ENCODE measurements around the gene PHLDA3.
"Not testable (repeated sequence)": the region's sequence is repeated elsewhere in the genome, so short reads cannot be mapped to it uniquely, and the experiment has no call there.

PHLDA3 gene

GRCh38 chr1:201488830-201489589 lies 20.0 kb upstream of the PHLDA3 start:
- in situ Hi-C loops (cut with MboI; ENCODE audit: low sequenced_read_pairs), result no loop called here

- in situ Hi-C loops (cut with MboI; ENCODE audit: low sequenced_read_pairs), result no loop called here
These were observed 18.8 kb upstream of the PHLDA3 start for GRCh38 chr1:201487742-201488141.

GRCh38 chr1:201486187-201486586 lies 17.2 kb upstream of the PHLDA3 start:
- in situ Hi-C loops (cut with MboI; ENCODE audit: low sequenced_read_pairs), result no loop called here

- in situ Hi-C loops (cut with MboI; ENCODE audit: low sequenced_read_pairs), result no loop called here
These were observed 16.3 kb upstream of the PHLDA3 start for GRCh38 chr1:201485184-201485774.

GRCh38 chr1:201483373-201483949 lies 14.5 kb upstream of the PHLDA3 start:
- in situ Hi-C loops (cut with MboI; ENCODE audit: low sequenced_read_pairs), result no loop called here

GRCh38 chr1:201482755-201483154 lies 13.8 kb upstream of the PHLDA3 start:
- in situ Hi-C loops (cut with MboI; ENCODE audit: low sequenced_read_pairs), result no loop called here

- in situ Hi-C loops (cut with MboI; ENCODE audit: low sequenced_read_pairs), result no loop called here
These were observed 12.9 kb upstream of the PHLDA3 start for GRCh38 chr1:201481761-201482493.

GRCh38 chr1:201481004-201481380 lies 12.0 kb upstream of the PHLDA3 start:
- in situ Hi-C loops (cut with MboI; ENCODE audit: low sequenced_read_pairs), result no loop called here

- in situ Hi-C loops (cut with MboI; ENCODE audit: low sequenced_read_pairs), result no loop called here
These were observed 11.4 kb upstream of the PHLDA3 start for GRCh38 chr1:201480231-201481003.

- in situ Hi-C loops (cut with MboI; ENCODE audit: low sequenced_read_pairs), result no loop called here
These were observed 10.3 kb upstream of the PHLDA3 start for GRCh38 chr1:201479201-201479730.

- in situ Hi-C loops (cut with MboI; ENCODE audit: low sequenced_read_pairs), result not testable (repeated sequence)
These were observed 9.7 kb upstream of the PHLDA3 start for GRCh38 chr1:201478666-201479065.

- in situ Hi-C loops (cut with MboI; ENCODE audit: low sequenced_read_pairs), result no loop called here
These were observed 7.8 kb upstream of the PHLDA3 start for GRCh38 chr1:201476670-201477344.

GRCh38 chr1:201475915-201476669 lies 7.1 kb upstream of the PHLDA3 start:
- in situ Hi-C loops (cut with MboI; ENCODE audit: low sequenced_read_pairs), result no loop called here

GRCh38 chr1:201475130-201475529 lies 6.1 kb upstream of the PHLDA3 start:
- in situ Hi-C loops (cut with MboI; ENCODE audit: low sequenced_read_pairs), result no loop called here

- in situ Hi-C loops (cut with MboI; ENCODE audit: low sequenced_read_pairs), result no loop called here
These were observed 4.3 kb upstream of the PHLDA3 start for GRCh38 chr1:201473296-201473695.

GRCh38 chr1:201472321-201472720 lies 3.3 kb upstream of the PHLDA3 start:
- in situ Hi-C loops (cut with MboI; ENCODE audit: low sequenced_read_pairs), result not testable (repeated sequence)

- in situ Hi-C loops (cut with MboI; ENCODE audit: low sequenced_read_pairs), result no loop called here
These were observed 2.8 kb upstream of the PHLDA3 start for GRCh38 chr1:201471772-201472171.

GRCh38 chr1:201470581-201470980 lies 1.6 kb upstream of the PHLDA3 start:
- in situ Hi-C loops (cut with MboI; ENCODE audit: low sequenced_read_pairs), result no loop called here

GRCh38 chr1:201469645-201470074 lies 672 bp upstream of the PHLDA3 start:
- in situ Hi-C loops (cut with MboI; ENCODE audit: low sequenced_read_pairs), result no loop called here

Measured in hTERT RPE-1 (cell line).